K562 (cell line): Measurements from ENCODE around the gene TRIM38. TPM values are rescaled to one million over a fixed set of nuclear protein-coding genes. Genes with fewer than 3 reads are reported as not detected.

Experiments
- ATF4 ChIP-seq: fragments of 450-650 bp; formaldehyde crosslinking; IDR thresholded peaks from 2 replicates; pipeline ENCODE4 v1.4.0; 2022; ENCODE audit warnings: mild to moderate bottlenecking, moderate library complexity
- BRCA1 ChIP-seq, 2 experiments: fragments of 450-650 bp in 1 of 2; sonication (generic) in 1 of 2; formaldehyde crosslinking in 1 of 2; IDR thresholded peaks; 2 replicates each; pipeline versions ENCODE4 v1.5.0 to v1.6.1; 2017 to 2020; ENCODE audit warnings: mild to moderate bottlenecking in 1 of 2, missing genetic modification reagents in 1 of 2
- GTF2A2 ChIP-seq: IDR thresholded peaks from 2 replicates; pipeline ENCODE4 v1.6.1; 2016; ENCODE audit warnings: mild to moderate bottlenecking, missing genetic modification characterization, missing compliant biosample characterization
- HNRNPUL1 ChIP-seq: fragments of 200-400 bp; formaldehyde crosslinking; IDR thresholded peaks from 2 replicates; pipeline ENCODE4 v1.6.1; 2017; ENCODE audit warnings: low read length
- KLF1 ChIP-seq: fragments of 450-650 bp; IDR thresholded peaks from 2 replicates; pipeline ENCODE4 v1.6.1; 2016; ENCODE audit warnings: missing genetic modification characterization, missing compliant biosample characterization
- MCM2 ChIP-seq: fragments of 450-650 bp; IDR thresholded peaks from 2 replicates; pipeline ENCODE4 v1.6.1; 2017; ENCODE audit warnings: low read depth, mild to moderate bottlenecking
- NKRF ChIP-seq: fragments of 450-650 bp; IDR thresholded peaks from 2 replicates; pipeline ENCODE4 v1.6.1; 2016; ENCODE audit warnings: borderline replicate concordance
- PTRF ChIP-seq: fragments of 450-650 bp; IDR thresholded peaks from 2 replicates; pipeline ENCODE4 v1.6.1; 2016; ENCODE audit warnings: mild to moderate bottlenecking, missing genetic modification characterization, missing compliant biosample characterization
- RFX1 ChIP-seq: fragments of 450-650 bp; IDR thresholded peaks from 2 replicates; pipeline ENCODE4 v1.6.1; 2016; ENCODE audit warnings: mild to moderate bottlenecking, moderate library complexity
- RREB1 ChIP-seq: fragments of 250-450 bp; sonication (Bioruptor Pico); IDR thresholded peaks from 2 replicates; pipeline ENCODE4 v1.4.0; 2020
- SP1 ChIP-seq: sonication (generic); formaldehyde crosslinking; IDR thresholded peaks from 2 replicates; pipeline ENCODE4 v1.8.1; 2022; ENCODE audit warnings: mild to moderate bottlenecking, missing genetic modification reagents
- THAP7 ChIP-seq: fragments of 250-450 bp; sonication (Bioruptor Pico); IDR thresholded peaks from 2 replicates; pipeline ENCODE4 v1.5.0; 2021
- ZKSCAN3 ChIP-seq: fragments of 250-450 bp; sonication (Bioruptor Pico); IDR thresholded peaks from 2 replicates; pipeline ENCODE4 v1.4.0; 2020
- ZNF232 ChIP-seq: sonication (generic); formaldehyde crosslinking; IDR thresholded peaks from 2 replicates; pipeline ENCODE4 v1.8.0; 2022; ENCODE audit warnings: mild to moderate bottlenecking, missing genetic modification reagents
- ZNF561 ChIP-seq: fragments of 450-650 bp; formaldehyde crosslinking; conservative IDR thresholded peaks from 2 replicates; pipeline ENCODE4 v1.4.0; 2020; ENCODE audit warnings: mild to moderate bottlenecking, moderate library complexity
- ZNF766 ChIP-seq: fragments of 200-800 bp; sonication (Bioruptor generic); conservative IDR thresholded peaks from 2 replicates; pipeline ENCODE4 v1.6.1; 2016; ENCODE audit warnings: missing genetic modification characterization, missing compliant biosample characterization
- polyA plus RNA-seq, 8 experiments: library from polyadenylated mRNA; depleted of rRNA in 4 of 8; stranded (reverse) in 5 of 8; unstranded in 3 of 8; fragments of >200 nt; fragmentation: Nextera tagmentation in 2 of 8; fragmentation: Illumina TruSeq in 1 of 8; extraction: Ambion mirVana in 2 of 8; extraction: Trizol in 1 of 8; gene quantifications; 2 replicates each; pipeline versions ENCODE4 v1.2.1 to v1.2.3, GENCODE V29; 2011 to 2014; ENCODE audit warnings: inconsistent platforms in 1 of 8, missing spikeins in 1 of 8
- total RNA-seq, 7 experiments: library from RNA; depleted of rRNA in 6 of 7; stranded (reverse); fragments of >200 nt in 6 of 7; fragmentation: Illumina TruSeq in 2 of 7; extraction: Trizol in 2 of 7; gene quantifications; 2 replicates each; pipeline versions ENCODE4 v1.2.1 to v1.2.3, GENCODE V29; 2011 to 2021; ENCODE audit warnings: low replicate concordance in 1 of 7
- TF ChIP-seq, protein P1 (sequence below): fragments of 450-650 bp; IDR thresholded peaks from 2 replicates; pipeline ENCODE4 v1.6.1; 2016; ENCODE audit warnings: low read depth, mild to moderate bottlenecking, moderate library complexity
- TF ChIP-seq, protein P2 (sequence below): fragments of 450-650 bp; IDR thresholded peaks from 2 replicates; pipeline ENCODE4 v1.6.1; 2016; ENCODE audit warnings: missing biosample characterization, missing genetic modification characterization

The TRIM38 gene
- total and polyA plus RNA-seq, 9 of the 15 experiments (the other 6 are each of a cell fraction or from before 2014, with no cell fraction given) = 1.7 to 6.7 (median 6.3) TPM

GRCh38 chr6:25971187-25971821 is 8.7 kb downstream of the TRIM38 start (continued):
- TF ChIP-seq ZKSCAN3 (CRISPR knock-in tag) = no peak
- peak; percentile 83 for TF ChIP-seq ZNF766 (CRISPR knock-in tag)
- TF ChIP-seq PTRF (tag) = no peak
- TF ChIP-seq RFX1 = no peak
- no peak for TF ChIP-seq BRCA1 (IDR thresholded peaks at IDR 0.05)
- TF ChIP-seq BRCA1 (CRISPR knock-in tag; IDR thresholded peaks at IDR 0.05) = no peak
- no peak for TF ChIP-seq KLF1 (tag)
- TF ChIP-seq NKRF = no peak
- TF ChIP-seq, protein P1, sequence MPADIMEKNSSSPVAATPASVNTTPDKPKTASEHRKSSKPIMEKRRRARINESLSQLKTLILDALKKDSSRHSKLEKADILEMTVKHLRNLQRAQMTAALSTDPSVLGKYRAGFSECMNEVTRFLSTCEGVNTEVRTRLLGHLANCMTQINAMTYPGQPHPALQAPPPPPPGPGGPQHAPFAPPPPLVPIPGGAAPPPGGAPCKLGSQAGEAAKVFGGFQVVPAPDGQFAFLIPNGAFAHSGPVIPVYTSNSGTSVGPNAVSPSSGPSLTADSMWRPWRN = 0 out of 2 replicates have a peak, but pooled peaks have one; percentile 24
- TF ChIP-seq SP1 (CRISPR knock-in tag) = peak; percentile 43; the same call in 1 of the 2 replicates
- TF ChIP-seq, protein P2, sequence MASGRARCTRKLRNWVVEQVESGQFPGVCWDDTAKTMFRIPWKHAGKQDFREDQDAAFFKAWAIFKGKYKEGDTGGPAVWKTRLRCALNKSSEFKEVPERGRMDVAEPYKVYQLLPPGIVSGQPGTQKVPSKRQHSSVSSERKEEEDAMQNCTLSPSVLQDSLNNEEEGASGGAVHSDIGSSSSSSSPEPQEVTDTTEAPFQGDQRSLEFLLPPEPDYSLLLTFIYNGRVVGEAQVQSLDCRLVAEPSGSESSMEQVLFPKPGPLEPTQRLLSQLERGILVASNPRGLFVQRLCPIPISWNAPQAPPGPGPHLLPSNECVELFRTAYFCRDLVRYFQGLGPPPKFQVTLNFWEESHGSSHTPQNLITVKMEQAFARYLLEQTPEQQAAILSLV = no peak
- TF ChIP-seq RREB1 (CRISPR knock-in tag) = no peak
- TF ChIP-seq THAP7 = no peak
- TF ChIP-seq ATF4 (CRISPR knock-in tag) = peak; percentile 80
- no peak for TF ChIP-seq GTF2A2
- TF ChIP-seq ZNF561 = no peak
- TF ChIP-seq MCM2 = no peak
- TF ChIP-seq HNRNPUL1 = no peak
- no peak for TF ChIP-seq ZNF232 (CRISPR knock-in tag)
